HepG2 (cell line): Measurements from ENCODE around the gene ACTG2. TPM values are rescaled to one million over a fixed set of nuclear protein-coding genes. Genes with fewer than 3 reads are reported as not detected.

Source experiments
- BHLHE40 ChIP-seq: IDR thresholded peaks from 2 replicates; pipeline ENCODE4 v1.6.1; 2011; ENCODE audit warnings: low read length, improper control_type of control experiment
- CCAR2 ChIP-seq: fragments of 200-400 bp; formaldehyde crosslinking; optimal IDR thresholded peaks from 2 replicates; pipeline ENCODE3; 2018; ENCODE audit warnings: low read depth, mild to moderate bottlenecking, low read length, moderate library complexity
- IRF9 ChIP-seq: sonication (generic); formaldehyde crosslinking; IDR thresholded peaks from 2 replicates; pipeline ENCODE4 v1.8.0; 2022; ENCODE audit warnings: missing genetic modification reagents, mild to moderate bottlenecking, borderline replicate concordance
- KDM5A ChIP-seq: fragments of 200-600 bp; sonication (generic); IDR thresholded peaks from 2 replicates; pipeline ENCODE4 v1.7.0; 2018; ENCODE audit warnings: antibody characterized with exemption, mild to moderate bottlenecking, low read length, borderline replicate concordance
- KLF11 ChIP-seq: IDR thresholded peaks from 2 replicates; pipeline ENCODE4 v1.6.1; 2016; ENCODE audit warnings: missing compliant biosample characterization
- POGK ChIP-seq: sonication (generic); formaldehyde crosslinking; conservative IDR thresholded peaks from 2 replicates; pipeline ENCODE4 v1.8.0; 2022; ENCODE audit warnings: mild to moderate bottlenecking, moderate library complexity, missing genetic modification reagents
- PPARG ChIP-seq: conservative IDR thresholded peaks from 2 replicates; pipeline ENCODE4 v1.6.1; 2016; ENCODE audit warnings: missing biosample characterization, missing genetic modification reagents
- SATB2 ChIP-seq: sonication (generic); formaldehyde crosslinking; IDR thresholded peaks from 2 replicates; pipeline ENCODE4 v1.5.0; 2020; ENCODE audit warnings: missing genetic modification reagents
- SMAD9 ChIP-seq: sonication (generic); formaldehyde crosslinking; IDR thresholded peaks from 2 replicates; pipeline ENCODE4 v1.5.1; 2020; ENCODE audit warnings: mild to moderate bottlenecking, missing genetic modification reagents
- TEAD3 ChIP-seq: optimal IDR thresholded peaks from 2 replicates; pipeline ENCODE3; 2016; ENCODE audit warnings: borderline replicate concordance
- ZBTB33 ChIP-seq: sonication (generic); formaldehyde crosslinking; IDR thresholded peaks from 2 replicates; pipeline ENCODE4 v1.4.0; 2020; ENCODE audit warnings: missing genetic modification reagents
- ZBTB8A ChIP-seq: sonication (generic); formaldehyde crosslinking; IDR thresholded peaks from 2 replicates; pipeline ENCODE4 v1.4.0; 2020; ENCODE audit warnings: mild to moderate bottlenecking, low read depth, missing genetic modification reagents, borderline replicate concordance
- ZNF205 ChIP-seq: IDR thresholded peaks from 2 replicates; pipeline ENCODE4 v1.6.1; 2018; ENCODE audit warnings: missing biosample characterization, missing genetic modification reagents
- ZNF274 ChIP-seq: sonication (generic); formaldehyde crosslinking; IDR thresholded peaks from 2 replicates; pipeline ENCODE4 v1.5.1; 2020; ENCODE audit warnings: mild to moderate bottlenecking, missing genetic modification reagents
- ZNF350 ChIP-seq: sonication (generic); formaldehyde crosslinking; IDR thresholded peaks from 2 replicates; pipeline ENCODE4 v1.4.0; 2020; ENCODE audit warnings: mild to moderate bottlenecking, low read depth, missing genetic modification reagents, borderline replicate concordance
- ZNF430 ChIP-seq: sonication (generic); formaldehyde crosslinking; IDR thresholded peaks from 2 replicates; pipeline ENCODE4 v1.9.0; 2021; ENCODE audit warnings: mild to moderate bottlenecking, missing genetic modification reagents
- ZNF773 ChIP-seq: sonication (generic); formaldehyde crosslinking; IDR thresholded peaks from 2 replicates; pipeline ENCODE4 v1.4.0; 2020; ENCODE audit warnings: missing genetic modification reagents, borderline replicate concordance
- ZSCAN30 ChIP-seq: sonication (generic); formaldehyde crosslinking; IDR thresholded peaks from 2 replicates; pipeline ENCODE4 v1.5.0; 2020; ENCODE audit warnings: mild to moderate bottlenecking, missing genetic modification reagents
- polyA plus RNA-seq, 8 experiments: library from polyadenylated mRNA; depleted of rRNA in 3 of 8; stranded (reverse) in 7 of 8; unstranded in 1 of 8; fragments of >200 nt; fragmentation: Illumina TruSeq in 4 of 8; extraction: Trizol in 4 of 8; gene quantifications; 2 replicates each; pipeline versions ENCODE4 v1.2.1 to v1.2.3, GENCODE V29; 2011 to 2016; ENCODE audit warnings: low read depth in 4 of 8, missing spikeins in 1 of 8, mixed read lengths in 1 of 8; ENCODE audit not compliant: insufficient read depth in 1 of 8
- total RNA-seq, 5 experiments: library from RNA; depleted of rRNA; stranded (reverse); fragments of >200 nt; fragmentation: Illumina TruSeq; extraction: Trizol; gene quantifications; 2 replicates each; pipeline ENCODE4 v1.2.3, GENCODE V29; 2016; ENCODE audit warnings: low read depth in 1 of 5
- TF ChIP-seq, protein P1 (sequence below): sonication (generic); formaldehyde crosslinking; IDR thresholded peaks from 2 replicates; pipeline ENCODE4 v1.4.0; 2020; ENCODE audit warnings: missing genetic modification reagents; ENCODE audit errors: not compliant biosample characterization
- TF ChIP-seq, protein P2 (sequence below): sonication (generic); formaldehyde crosslinking; IDR thresholded peaks from 2 replicates; pipeline ENCODE4 v1.5.1; 2020; ENCODE audit warnings: mild to moderate bottlenecking, moderate library complexity, missing genetic modification reagents

The ACTG2 gene
- total and polyA plus RNA-seq, 2 of the 13 experiments (the other 11 are each of a cell fraction or from before 2014, with no cell fraction given), result 0.13 TPM; not detected in 1

- peak; percentile 77; the same call in 1 of the 2 replicates for TF ChIP-seq SMAD9 (CRISPR knock-in tag)
- peak; percentile 85; the same call in 1 of the 2 replicates for TF ChIP-seq KLF11 (CRISPR knock-in tag)
- TF ChIP-seq, protein P1, sequence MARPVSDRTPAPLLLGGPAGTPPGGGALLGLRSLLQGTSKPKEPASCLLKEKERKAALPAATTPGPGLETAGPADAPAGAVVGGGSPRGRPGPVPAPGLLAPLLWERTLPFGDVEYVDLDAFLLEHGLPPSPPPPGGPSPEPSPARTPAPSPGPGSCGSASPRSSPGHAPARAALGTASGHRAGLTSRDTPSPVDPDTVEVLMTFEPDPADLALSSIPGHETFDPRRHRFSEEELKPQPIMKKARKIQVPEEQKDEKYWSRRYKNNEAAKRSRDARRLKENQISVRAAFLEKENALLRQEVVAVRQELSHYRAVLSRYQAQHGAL, result peak; percentile 20
- TF ChIP-seq IRF9 (CRISPR knock-in tag), result peak; percentile 41; the same call in 1 of the 2 replicates
- TF ChIP-seq PPARG (CRISPR knock-in tag), result peak; percentile 50; the same call in 1 of the 2 replicates
- TF ChIP-seq ZNF350 (CRISPR knock-in tag), result peak; percentile 95; the same call in 1 of the 2 replicates
- peak; percentile 77; the same call in 1 of the 2 replicates for TF ChIP-seq ZNF773
- TF ChIP-seq ZNF274 (CRISPR knock-in tag), result peak; percentile 96; the same call in 1 of the 2 replicates
- TF ChIP-seq CCAR2, result no peak
- TF ChIP-seq SATB2, result 0 out of 2 replicates have a peak, but pooled peaks have one; percentile 44
- TF ChIP-seq TEAD3 (CRISPR knock-in tag), result no peak
- TF ChIP-seq ZSCAN30 (CRISPR knock-in tag), result peak; percentile 87; the same call in 1 of the 2 replicates
- TF ChIP-seq, protein P2, sequence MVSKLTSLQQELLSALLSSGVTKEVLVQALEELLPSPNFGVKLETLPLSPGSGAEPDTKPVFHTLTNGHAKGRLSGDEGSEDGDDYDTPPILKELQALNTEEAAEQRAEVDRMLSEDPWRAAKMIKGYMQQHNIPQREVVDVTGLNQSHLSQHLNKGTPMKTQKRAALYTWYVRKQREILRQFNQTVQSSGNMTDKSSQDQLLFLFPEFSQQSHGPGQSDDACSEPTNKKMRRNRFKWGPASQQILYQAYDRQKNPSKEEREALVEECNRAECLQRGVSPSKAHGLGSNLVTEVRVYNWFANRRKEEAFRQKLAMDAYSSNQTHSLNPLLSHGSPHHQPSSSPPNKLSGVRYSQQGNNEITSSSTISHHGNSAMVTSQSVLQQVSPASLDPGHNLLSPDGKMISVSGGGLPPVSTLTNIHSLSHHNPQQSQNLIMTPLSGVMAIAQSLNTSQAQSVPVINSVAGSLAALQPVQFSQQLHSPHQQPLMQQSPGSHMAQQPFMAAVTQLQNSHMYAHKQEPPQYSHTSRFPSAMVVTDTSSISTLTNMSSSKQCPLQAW (CRISPR knock-in tag), result peak; percentile 96
- TF ChIP-seq POGK, result peak; percentile 95
- peak; percentile 26 for TF ChIP-seq ZBTB33
- peak; percentile 80; the same call in 1 of the 2 replicates for TF ChIP-seq ZBTB8A (CRISPR knock-in tag)
- TF ChIP-seq ZNF430 (CRISPR knock-in tag), result peak; percentile 98
- peak; percentile 85 for TF ChIP-seq KDM5A
- peak; percentile 87 for TF ChIP-seq ZNF205 (CRISPR knock-in tag)
- TF ChIP-seq BHLHE40, result peak; percentile 6; the same call in 1 of the 2 replicates
These were observed 33.9 kb downstream of the ACTG2 start, which contains the start of gene DGUOK (continued) for GRCh38 chr2:73926493-73927327.
